SK-N-MC (cell line): ENCODE measurements around the gene PRDM10.
"Not testable (repeated sequence)": the region's sequence is repeated elsewhere in the genome, so short reads cannot be mapped to it uniquely, and the experiment has no call there.

ENCODE experiments used
- DNase-seq: peaks from one replicate; pipeline ENCODE4 v3.0.0-alpha.2; 2011; ENCODE audit warnings: low read depth, low spot score
- H3K27ac ChIP-seq: fragments of 200-600 bp; sonication (generic); 2 replicates; pipeline ENCODE4 v1.5.1; 2016; ENCODE audit warnings: mixed run types
- H3K36me3 ChIP-seq: fragments of 200-600 bp; sonication (generic); 2 replicates; pipeline ENCODE4 v1.6.1; 2017; ENCODE audit warnings: antibody characterized with exemption, low read length, mixed read lengths; ENCODE audit not compliant: insufficient read depth
- H3K4me3 ChIP-seq: fragments of 200-600 bp; sonication (generic); 2 replicates; pipeline ENCODE4 v1.5.1; 2016
- H3K9ac ChIP-seq: fragments of 200-600 bp; sonication (generic); 2 replicates; pipeline ENCODE4 v1.8.0; 2017; ENCODE audit warnings: mixed run types, mixed read lengths; ENCODE audit not compliant: insufficient read length
- H3K9me3 ChIP-seq: fragments of 200-600 bp; sonication (generic); 2 replicates; pipeline ENCODE4 v1.6.1; 2017; ENCODE audit warnings: low read depth, mild to moderate bottlenecking, antibody characterized with exemption, low read length, moderate library complexity, mixed read lengths
- EZH2 ChIP-seq: fragments of 200-600 bp; sonication (generic); IDR thresholded peaks from one replicate; pipeline ENCODE4 v1.6.1; 2017; ENCODE audit warnings: antibody characterized with exemption
- FOXP2 ChIP-seq: optimal IDR thresholded peaks from 2 replicates; pipeline ENCODE3; 2011; ENCODE audit warnings: mild to moderate bottlenecking, moderate library complexity; ENCODE audit not compliant: insufficient read depth; ENCODE audit errors: extremely low read length, control extremely low read depth
- POLR2AphosphoS5 ChIP-seq: IDR thresholded peaks from 2 replicates; pipeline ENCODE4 v1.6.1; 2012; ENCODE audit warnings: mild to moderate bottlenecking, low read depth, low read length, borderline replicate concordance

PRDM10 gene

DNA sequence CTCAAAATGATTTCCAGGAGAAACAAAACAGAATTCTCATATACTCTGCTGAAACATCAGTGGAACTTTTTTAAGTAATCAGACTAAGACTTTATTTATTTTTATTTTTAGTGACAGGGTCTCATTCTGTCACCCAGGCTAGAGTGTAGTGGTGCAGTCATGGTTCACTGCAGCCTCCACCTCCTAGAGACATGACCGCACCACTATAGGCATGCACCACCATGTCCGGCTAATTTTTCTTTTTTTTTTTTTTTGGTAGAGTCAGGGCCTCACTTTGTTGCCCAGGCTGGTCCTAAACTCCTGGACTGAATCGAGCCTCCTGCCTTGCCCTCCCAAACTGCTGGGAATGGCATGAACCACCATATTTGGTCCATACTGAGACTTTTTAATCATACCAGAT lies 42.9 kb downstream of the PRDM10 start:
- Histone ChIP-seq H3K4me3 (no peak overlapping the region), H3K9ac (no peak overlapping the region), H3K27ac (no peak overlapping the region), H3K9me3 (no peaks in the 10 kb centered on the region), H3K36me3 (peaks cover 15% of the 10 kb centered on the region)
- no peak for DNase-seq
- TF ChIP-seq FOXP2 (no peak), EZH2 (no peak), POLR2AphosphoS5 (no peak)

DNA sequence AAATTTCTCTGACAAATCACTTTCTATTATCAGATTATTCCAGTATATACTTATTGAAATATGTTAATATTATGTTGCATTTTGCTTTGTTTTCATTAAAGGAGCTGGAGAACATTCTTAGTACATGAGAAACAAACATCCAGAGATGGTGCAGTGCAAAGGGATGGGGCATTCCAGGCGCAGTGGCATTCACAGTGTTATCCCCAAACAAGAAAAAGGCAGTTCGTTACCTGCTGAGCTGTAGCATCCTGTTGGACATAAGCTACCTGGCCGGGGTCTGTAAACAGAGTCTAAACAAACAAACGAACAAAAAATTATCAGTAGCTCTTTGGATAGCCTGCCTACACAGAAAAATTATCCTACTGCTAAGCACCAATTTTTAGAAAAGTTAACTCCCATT lies 47.4 kb downstream of the PRDM10 start:
- Histone ChIP-seq H3K9ac (no peak overlapping the region), H3K4me3 (no peak overlapping the region), H3K36me3 (peaks cover 15% of the 10 kb centered on the region), H3K9me3 (no peaks in the 10 kb centered on the region), H3K27ac (no peak overlapping the region)
- TF ChIP-seq EZH2 (no peak), FOXP2 (no peak), POLR2AphosphoS5 (no peak)
- DNase-seq = no peak

DNA sequence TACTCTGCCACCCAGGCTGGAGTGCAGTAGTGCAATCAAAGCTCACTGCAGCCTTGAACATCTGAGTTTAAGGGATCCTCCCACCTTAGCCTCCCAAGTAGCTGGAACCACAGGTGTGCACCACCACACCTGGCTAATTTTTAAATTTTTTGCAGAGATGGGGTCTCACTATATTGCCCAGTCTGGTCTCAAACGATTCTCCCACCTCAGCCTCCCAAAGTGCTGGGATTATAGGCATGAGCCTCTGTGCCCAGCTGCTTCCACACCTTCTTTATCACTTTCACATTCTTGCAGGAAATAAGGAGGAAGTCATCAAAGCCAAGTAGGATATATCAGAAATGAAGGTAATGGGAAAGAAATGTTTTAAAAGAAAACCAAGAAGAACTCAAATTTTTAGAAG lies 47.9 kb downstream of the PRDM10 start:
- not testable (repeated sequence) for H3K4me3 ChIP-seq, DNase-seq, H3K9me3 ChIP-seq, H3K27ac ChIP-seq, H3K9ac ChIP-seq
- H3K36me3 ChIP-seq = peaks cover 15% of the 10 kb centered on the region

- DNase-seq = no peak
- Histone ChIP-seq H3K9ac (no peak overlapping the region), H3K9me3 (no peaks in the 10 kb centered on the region), H3K36me3 (peaks cover 7% of the 10 kb centered on the region), H3K4me3 (no peak overlapping the region), H3K27ac (no peak overlapping the region)
- no peak for TF ChIP-seq FOXP2
- TF ChIP-seq EZH2 = no peak
- no peak for TF ChIP-seq POLR2AphosphoS5
Measured at GRCh38 chr11:129951866-129952262, 50.8 kb downstream of the PRDM10 start.

GRCh38 chr11:129951201-129951865 lies 51.3 kb downstream of the PRDM10 start:
- TF ChIP-seq EZH2 = no peak
- TF ChIP-seq POLR2AphosphoS5 = no peak
- no peak for TF ChIP-seq FOXP2
- Histone ChIP-seq H3K9ac (no peak overlapping the region), H3K27ac (no peak overlapping the region)

DNA sequence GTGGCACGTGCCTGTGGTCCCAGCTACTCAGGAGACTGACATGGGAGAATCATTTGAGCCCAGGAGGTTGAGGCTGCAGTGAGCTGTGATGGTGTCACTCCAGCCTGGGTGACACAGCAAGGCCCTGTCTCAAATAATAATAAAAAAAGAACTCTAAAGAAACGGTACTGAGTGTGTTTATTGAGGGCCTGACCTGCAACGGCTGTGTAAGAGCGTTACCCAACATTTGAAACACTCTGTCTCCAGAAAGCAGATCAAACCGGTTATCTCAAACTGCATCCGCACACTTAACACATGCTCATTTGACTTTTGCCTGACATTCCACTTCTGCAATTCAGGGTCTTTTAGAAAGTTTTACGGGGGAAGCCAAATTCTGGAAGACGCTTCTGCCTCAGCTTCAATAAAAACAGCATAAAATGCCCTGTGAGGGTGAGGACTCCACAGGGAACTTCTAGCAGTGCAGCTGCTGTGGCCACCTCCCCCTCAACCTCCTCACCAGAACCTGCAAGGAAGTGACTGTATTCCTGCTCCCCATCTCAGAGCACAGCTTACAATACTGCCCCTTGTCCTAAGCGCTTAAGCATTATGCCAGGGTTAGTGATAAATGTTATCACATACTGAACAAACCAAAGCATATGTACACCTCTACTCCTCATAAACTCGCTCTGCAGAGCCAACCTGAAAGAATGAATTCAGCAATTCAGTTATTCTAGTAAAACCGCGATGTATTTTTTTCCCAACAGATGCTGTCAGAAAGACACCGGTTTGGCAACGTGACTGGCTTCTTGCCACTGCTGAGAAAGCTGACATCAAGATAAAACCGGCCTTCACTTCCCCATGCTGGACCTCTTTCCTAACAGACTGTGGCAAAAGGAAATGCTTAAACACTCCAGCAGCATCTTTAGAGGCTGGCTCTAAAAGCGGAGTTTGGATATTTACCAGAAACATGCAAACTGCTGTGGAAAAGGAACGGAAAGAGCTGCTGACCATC lies 52.2 kb downstream of the PRDM10 start:
- H3K9me3 ChIP-seq = no peaks in the 10 kb centered on the region
- no peak for DNase-seq
- no peak overlapping the region for H3K27ac ChIP-seq
- H3K36me3 ChIP-seq = peaks cover 2% of the 10 kb centered on the region; the same call in 1 of the 2 replicates
- H3K4me3 ChIP-seq = no peak overlapping the region
- TF ChIP-seq POLR2AphosphoS5 = no peak
- H3K9ac ChIP-seq = no peak overlapping the region

More at GRCh38 chr11:129951201-129951865, 51.3 kb downstream of the PRDM10 start:
- Histone ChIP-seq H3K4me3 (no peak overlapping the region), H3K36me3 (peaks cover 7% of the 10 kb centered on the region), H3K9me3 (no peaks in the 10 kb centered on the region)
- DNase-seq = no peak

DNA sequence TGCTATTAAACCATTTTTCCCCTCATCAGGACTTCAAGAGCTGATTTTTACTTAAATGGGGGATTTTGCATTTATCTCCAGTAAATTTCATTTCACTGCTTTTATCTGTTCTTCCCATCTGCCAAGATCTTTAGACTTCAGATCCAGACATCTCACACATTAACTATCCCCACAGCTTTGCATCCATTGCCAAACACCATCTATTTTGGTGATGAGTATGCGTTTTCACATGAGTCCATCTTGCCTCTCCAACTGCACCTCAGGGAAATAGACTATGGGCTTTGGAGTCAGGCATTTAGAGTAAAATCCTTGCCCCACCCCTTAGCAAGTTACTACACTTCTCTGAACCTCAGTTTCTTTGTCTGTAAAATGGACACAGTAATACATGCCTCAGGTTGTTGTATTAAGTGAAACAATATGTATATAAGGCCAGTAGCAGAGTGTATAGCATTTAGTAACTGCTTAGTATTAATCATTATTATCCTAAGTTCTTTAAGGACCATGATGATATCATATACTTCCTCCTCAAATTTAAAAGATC lies 53.6 kb downstream of the PRDM10 start:
- no peak for TF ChIP-seq FOXP2
- TF ChIP-seq POLR2AphosphoS5 = no peak
- TF ChIP-seq EZH2 = no peak
- no peak overlapping the region for H3K9ac ChIP-seq
- no peak for DNase-seq
- no peaks in the 10 kb centered on the region for H3K9me3 ChIP-seq
- H3K36me3 ChIP-seq = no peaks in the 10 kb centered on the region; the same call in 1 of the 2 replicates
- H3K4me3 ChIP-seq = no peak overlapping the region
- H3K27ac ChIP-seq = no peak overlapping the region

DNA sequence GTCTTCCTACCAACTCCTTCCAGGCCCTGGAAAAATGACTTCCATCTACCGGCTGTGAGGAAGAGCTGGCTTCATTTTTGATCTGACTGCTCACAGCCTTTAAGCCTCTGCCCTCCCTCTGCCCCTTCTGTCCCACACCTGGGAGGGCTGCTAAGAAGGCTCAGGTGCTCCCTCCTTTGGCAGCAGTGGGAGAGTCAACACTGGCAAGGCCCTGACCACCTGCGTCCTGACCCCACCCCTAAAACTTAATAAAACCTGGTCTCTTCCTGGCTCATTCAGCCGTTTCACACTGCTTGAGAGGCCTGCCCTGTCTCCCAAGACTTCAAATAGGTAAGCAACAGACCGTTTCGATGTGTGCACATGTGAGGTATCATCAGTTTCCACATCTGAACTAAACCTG lies 55.2 kb downstream of the PRDM10 start:
- H3K27ac ChIP-seq = no peak overlapping the region
- H3K4me3 ChIP-seq = no peak overlapping the region
- no peak overlapping the region for H3K9ac ChIP-seq
- TF ChIP-seq EZH2 (no peak), FOXP2 (no peak), POLR2AphosphoS5 (no peak)
- H3K36me3 ChIP-seq = peaks cover under 1% of the 10 kb centered on the region
- H3K9me3 ChIP-seq = no peaks in the 10 kb centered on the region
- no peak for DNase-seq

GRCh38 chr11:129946965-129947364 lies 55.7 kb downstream of the PRDM10 start:
- H3K27ac ChIP-seq = no peak overlapping the region
- TF ChIP-seq EZH2 (no peak), POLR2AphosphoS5 (no peak), FOXP2 (no peak)
- H3K9me3 ChIP-seq = no peaks in the 10 kb centered on the region
- H3K9ac ChIP-seq = no peak overlapping the region
- H3K36me3 ChIP-seq = peaks cover 6% of the 10 kb centered on the region
- no peak overlapping the region for H3K4me3 ChIP-seq
- no peak for DNase-seq
